Bronchial epithelial cell (primary cell): ENCODE results near the gene DCLK2. TPM values are rescaled to one million over a fixed set of nuclear protein-coding genes. Genes with fewer than 3 reads are reported as not detected.

Experiments used
- DNase-seq: peaks from one replicate; pipeline ENCODE4 v3.0.0-alpha.2; 2010; ENCODE audit warnings: low read depth
- FAIRE-seq: peaks from 2 replicates; lab custom pipeline; 2011; peaks lifted over from hg19 to GRCh38; lab: Jason Lieb, UNC
- H3K27me3 ChIP-seq: 2 replicates; pipeline ENCODE4 v1.5.1; 2011; ENCODE audit warnings: low read length; ENCODE audit not compliant: control insufficient read depth, insufficient read depth
- H3K36me3 ChIP-seq: 2 replicates; pipeline ENCODE4 v1.5.1; 2011; ENCODE audit warnings: low read length; ENCODE audit not compliant: control insufficient read depth, insufficient read depth
- H3K4me3 ChIP-seq: 2 replicates; pipeline ENCODE4 v1.5.1; 2011; ENCODE audit warnings: mild to moderate bottlenecking, low read depth, low read length, control low read depth
- total RNA-seq: library from RNA; depleted of rRNA; stranded (reverse); fragments of >200 nt; gene quantifications from 2 replicates; pipeline ENCODE4 v1.2.1, GENCODE V29; 2014
- TF ChIP-seq, protein P1 (sequence below): IDR thresholded peaks from 2 replicates; pipeline ENCODE4 v1.5.1; 2011; ENCODE audit warnings: mild to moderate bottlenecking, moderate library complexity, low read length, control low read depth, inconsistent platforms; ENCODE audit not compliant: insufficient read depth, severe bottlenecking

Gene DCLK2
- total RNA-seq, 1 donor from 2014 or later: not detected

DNA sequence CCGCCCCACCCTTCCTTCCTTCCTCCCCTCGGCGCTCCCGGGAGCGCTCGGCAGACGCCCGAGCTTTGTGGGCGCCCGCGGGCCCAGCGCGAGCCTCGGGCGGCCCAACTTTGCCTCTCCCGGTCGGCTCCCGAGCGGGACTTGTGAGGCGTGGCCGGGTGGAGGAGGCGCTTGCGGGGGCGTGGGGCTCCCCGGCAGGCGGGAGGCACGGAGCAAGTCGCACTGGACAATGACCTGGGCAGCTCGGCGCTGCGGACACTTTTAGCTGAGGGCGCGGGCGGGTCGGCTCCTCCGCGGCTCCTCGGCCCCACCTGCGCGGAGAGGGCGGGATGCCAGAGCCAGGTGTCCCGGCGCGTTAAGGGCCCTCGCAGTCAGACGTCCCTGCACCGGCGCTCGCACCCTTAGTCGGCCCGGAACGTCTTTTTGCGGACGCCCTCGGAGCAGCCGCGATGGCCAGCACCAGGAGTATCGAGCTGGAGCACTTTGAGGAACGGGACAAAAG, 385 bp downstream of the DCLK2 start:
- FAIRE-seq: no peak
- TF ChIP-seq, protein P1, sequence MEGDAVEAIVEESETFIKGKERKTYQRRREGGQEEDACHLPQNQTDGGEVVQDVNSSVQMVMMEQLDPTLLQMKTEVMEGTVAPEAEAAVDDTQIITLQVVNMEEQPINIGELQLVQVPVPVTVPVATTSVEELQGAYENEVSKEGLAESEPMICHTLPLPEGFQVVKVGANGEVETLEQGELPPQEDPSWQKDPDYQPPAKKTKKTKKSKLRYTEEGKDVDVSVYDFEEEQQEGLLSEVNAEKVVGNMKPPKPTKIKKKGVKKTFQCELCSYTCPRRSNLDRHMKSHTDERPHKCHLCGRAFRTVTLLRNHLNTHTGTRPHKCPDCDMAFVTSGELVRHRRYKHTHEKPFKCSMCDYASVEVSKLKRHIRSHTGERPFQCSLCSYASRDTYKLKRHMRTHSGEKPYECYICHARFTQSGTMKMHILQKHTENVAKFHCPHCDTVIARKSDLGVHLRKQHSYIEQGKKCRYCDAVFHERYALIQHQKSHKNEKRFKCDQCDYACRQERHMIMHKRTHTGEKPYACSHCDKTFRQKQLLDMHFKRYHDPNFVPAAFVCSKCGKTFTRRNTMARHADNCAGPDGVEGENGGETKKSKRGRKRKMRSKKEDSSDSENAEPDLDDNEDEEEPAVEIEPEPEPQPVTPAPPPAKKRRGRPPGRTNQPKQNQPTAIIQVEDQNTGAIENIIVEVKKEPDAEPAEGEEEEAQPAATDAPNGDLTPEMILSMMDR: no peak
- Histone ChIP-seq H3K36me3 (no peaks in the 10 kb centered on the region), H3K4me3 (peak overlapping the region; percentile 41), H3K27me3 (peaks cover 14% of the 10 kb centered on the region)
- no peak for DNase-seq

GRCh38 chr4:150079081-150079581, 886 bp downstream of the DCLK2 start:
- Histone ChIP-seq H3K4me3 (peak overlapping the region; percentile 41), H3K36me3 (no peaks in the 10 kb centered on the region), H3K27me3 (peaks cover 14% of the 10 kb centered on the region)
- FAIRE-seq (no peak), DNase-seq (no peak)
- TF ChIP-seq, protein P1: no peak

DNA sequence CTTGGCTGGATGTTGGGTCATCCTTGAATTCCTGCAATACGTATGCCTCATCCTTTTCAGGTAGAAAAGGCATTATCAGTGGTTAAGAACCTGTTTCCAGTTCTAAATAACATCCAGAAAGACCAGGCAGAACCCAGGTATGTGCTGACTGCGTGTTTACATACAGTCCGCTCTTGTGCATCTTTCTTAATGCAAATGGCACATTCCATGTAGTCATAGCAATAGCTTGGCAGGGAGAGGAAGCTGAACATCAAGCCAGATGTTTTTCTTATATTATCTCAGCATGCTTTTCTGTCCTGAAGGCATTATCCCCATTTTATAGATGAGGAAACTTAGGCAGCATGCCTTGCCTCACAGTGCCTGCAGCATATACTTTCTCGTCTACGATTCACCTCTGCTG, 2.1 kb downstream of the DCLK2 start:
- no peak overlapping the region for H3K4me3 ChIP-seq
- no peak for DNase-seq
- no peak for FAIRE-seq
- TF ChIP-seq, protein P1: no peak
- H3K27me3 ChIP-seq: peaks cover 14% of the 10 kb centered on the region
- H3K36me3 ChIP-seq: no peaks in the 10 kb centered on the region

- FAIRE-seq: no peak
- H3K4me3 ChIP-seq: no peak overlapping the region
- peaks cover 14% of the 10 kb centered on the region for H3K27me3 ChIP-seq
- no peaks in the 10 kb centered on the region for H3K36me3 ChIP-seq
- TF ChIP-seq, protein P1: no peak
- DNase-seq: no peak
Observed at GRCh38 chr4:150080875-150081274, 2.6 kb downstream of the DCLK2 start.

- no peak overlapping the region for H3K4me3 ChIP-seq
- FAIRE-seq: no peak
- no peaks in the 10 kb centered on the region for H3K36me3 ChIP-seq
- DNase-seq: no peak
- H3K27me3 ChIP-seq: peaks cover 14% of the 10 kb centered on the region
- TF ChIP-seq, protein P1: no peak
Observed at GRCh38 chr4:150082241-150082640, 4.0 kb downstream of the DCLK2 start.

- peak; percentile 30 for DNase-seq
- Histone ChIP-seq H3K4me3 (no peak overlapping the region), H3K27me3 (peaks cover 2% of the 10 kb centered on the region), H3K36me3 (no peaks in the 10 kb centered on the region)
- TF ChIP-seq, protein P1: no peak
- FAIRE-seq: no peak
Observed at GRCh38 chr4:150087006-150087405, 8.8 kb downstream of the DCLK2 start.
